PC-9 (cell line): ENCODE measurements around the gene UBE2L3.

Experiments
- CTCF ChIP-seq: fragments of 200-600 bp; sonication (generic); conservative IDR thresholded peaks from 2 replicates; pipeline ENCODE4 v1.6.1; 2017; ENCODE audit warnings: mixed run types, antibody characterized with exemption, mild to moderate bottlenecking, moderate library complexity
- EZH2 ChIP-seq: fragments of 200-600 bp; sonication (generic); IDR thresholded peaks from 2 replicates; pipeline ENCODE4 v1.8.0; 2017; ENCODE audit warnings: antibody characterized with exemption, low read depth

GRCh38 chr22:21640810-21641209, 73.3 kb downstream of the UBE2L3 start:
- TF ChIP-seq EZH2: no peak
- no peak for TF ChIP-seq CTCF
